OCI-M2 (cell line): ENCODE measurements around the gene CCDC40.

Experiments used
- DNase-seq: peaks from one replicate; lab custom pipeline; 2025; ENCODE audit not compliant: unreplicated experiment; lab: John Stamatoyannopoulos, UW

The CCDC40 gene

DNA sequence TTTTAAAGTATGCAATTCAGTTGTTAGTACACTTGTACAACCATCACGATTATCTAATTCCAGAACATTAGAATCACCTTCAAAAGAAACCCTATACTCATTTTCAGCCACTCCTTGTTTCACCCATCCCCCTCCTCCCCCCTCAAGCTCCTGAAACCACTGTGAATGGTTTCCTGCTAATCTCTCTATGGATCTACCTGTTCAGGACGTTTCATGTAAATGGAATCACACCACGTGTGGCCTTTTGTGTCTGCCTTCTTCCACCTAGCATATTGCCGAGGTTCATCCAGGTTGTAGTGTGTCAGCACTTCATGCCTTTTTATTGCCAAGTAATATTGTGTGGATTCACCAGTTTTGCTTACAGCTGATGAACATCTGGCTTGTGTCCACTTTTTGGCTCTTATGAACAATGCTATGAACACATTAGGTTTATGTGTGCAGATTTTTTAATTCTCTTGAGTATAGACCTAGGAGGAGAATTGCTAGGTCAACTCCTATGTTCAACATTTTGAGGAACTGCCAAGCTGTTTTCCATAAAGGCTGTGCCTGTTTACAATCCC, 92.6 kb downstream of the CCDC40 start:
- no peak for DNase-seq

GRCh38 chr17:80130992-80131391, 94.5 kb downstream of the CCDC40 start:
- no peak for DNase-seq

GRCh38 chr17:80132906-80133625, 96.6 kb downstream of the CCDC40 start:
- no peak for DNase-seq

DNA sequence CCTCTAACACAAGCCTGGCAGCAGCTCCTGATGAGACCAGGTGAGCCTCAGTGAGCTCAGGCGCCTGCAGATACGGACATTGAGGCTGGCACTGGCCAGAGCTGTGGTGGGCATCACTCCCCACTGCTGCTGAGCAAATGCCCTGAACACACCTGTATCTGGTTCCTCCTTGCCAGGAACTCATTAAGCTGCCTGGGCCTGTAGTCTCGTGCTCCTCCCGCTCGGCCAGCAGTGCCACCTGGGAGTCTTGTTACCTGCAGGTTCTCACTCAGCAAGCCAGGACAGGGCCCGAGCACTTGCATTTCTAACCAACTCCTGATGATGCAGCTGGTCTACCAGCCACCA, 97.2 kb downstream of the CCDC40 start:
- no peak for DNase-seq

- DNase-seq = no peak
Observed at GRCh38 chr17:80137131-80137530, 100.7 kb downstream of the CCDC40 start.

DNA sequence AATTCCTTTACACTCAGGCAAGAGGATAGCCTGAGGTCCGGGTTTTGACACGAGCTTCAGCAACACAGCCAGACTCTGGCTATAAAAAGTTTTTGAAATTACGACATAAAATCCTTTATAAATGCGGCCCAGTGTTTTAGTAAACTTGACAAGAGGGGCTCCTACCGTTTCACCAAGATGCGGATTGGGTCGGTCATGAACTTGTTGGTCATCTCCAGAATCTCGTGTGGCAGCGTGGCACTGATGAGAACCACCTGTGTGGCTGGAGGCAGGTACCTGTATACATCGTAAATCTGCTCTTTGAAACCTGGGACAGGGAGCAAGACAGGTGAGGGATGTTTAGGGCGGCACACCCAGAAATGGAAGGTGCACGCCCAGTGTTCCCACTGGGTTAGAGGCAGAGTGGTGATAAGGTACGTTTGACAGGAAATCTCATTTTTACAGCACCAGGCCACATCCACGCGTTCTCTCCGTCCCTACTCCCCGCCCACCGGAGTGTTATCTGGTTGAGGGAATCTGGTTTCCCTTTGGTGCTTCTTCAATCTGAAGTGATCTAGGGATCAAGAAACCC, 102.5 kb downstream of the CCDC40 start:
- DNase-seq = no peak

DNA sequence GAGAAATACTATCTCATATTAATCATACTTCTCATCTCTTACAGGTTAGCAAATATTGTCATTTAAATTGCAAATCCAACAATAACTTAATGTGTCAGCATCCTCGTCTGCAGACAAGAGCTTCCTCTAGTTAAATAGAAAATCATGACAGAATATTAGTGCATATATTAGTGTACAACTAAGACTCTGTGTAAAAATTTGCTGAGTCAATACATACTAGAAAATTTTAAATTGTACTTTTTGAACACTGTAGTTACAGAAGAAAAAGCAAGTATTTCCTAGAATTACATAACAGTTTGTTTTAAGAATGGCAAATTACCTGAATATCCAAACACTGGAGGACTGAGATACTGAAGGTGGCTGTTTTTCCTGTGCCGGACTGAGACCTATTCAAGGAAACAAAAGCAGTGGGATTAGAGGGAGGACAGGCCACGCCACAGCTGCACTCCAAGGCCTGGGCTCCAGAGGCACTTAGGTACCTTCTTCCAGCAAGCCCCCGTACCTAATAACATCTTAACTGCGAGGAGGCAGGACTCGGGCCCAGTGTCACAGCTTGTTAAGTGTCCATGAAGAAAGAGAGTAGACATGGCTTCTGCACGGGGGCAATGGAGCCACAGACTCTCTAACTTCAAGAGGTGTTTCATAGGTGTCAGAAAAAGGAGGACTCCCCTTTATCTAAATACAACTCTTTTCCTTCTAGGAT, 105.2 kb downstream of the CCDC40 start:
- DNase-seq = no peak

GRCh38 chr17:80142929-80143328, 106.5 kb downstream of the CCDC40 start:
- no peak for DNase-seq

- DNase-seq = no peak
Observed at GRCh38 chr17:80145076-80146075, 108.9 kb downstream of the CCDC40 start.

DNA sequence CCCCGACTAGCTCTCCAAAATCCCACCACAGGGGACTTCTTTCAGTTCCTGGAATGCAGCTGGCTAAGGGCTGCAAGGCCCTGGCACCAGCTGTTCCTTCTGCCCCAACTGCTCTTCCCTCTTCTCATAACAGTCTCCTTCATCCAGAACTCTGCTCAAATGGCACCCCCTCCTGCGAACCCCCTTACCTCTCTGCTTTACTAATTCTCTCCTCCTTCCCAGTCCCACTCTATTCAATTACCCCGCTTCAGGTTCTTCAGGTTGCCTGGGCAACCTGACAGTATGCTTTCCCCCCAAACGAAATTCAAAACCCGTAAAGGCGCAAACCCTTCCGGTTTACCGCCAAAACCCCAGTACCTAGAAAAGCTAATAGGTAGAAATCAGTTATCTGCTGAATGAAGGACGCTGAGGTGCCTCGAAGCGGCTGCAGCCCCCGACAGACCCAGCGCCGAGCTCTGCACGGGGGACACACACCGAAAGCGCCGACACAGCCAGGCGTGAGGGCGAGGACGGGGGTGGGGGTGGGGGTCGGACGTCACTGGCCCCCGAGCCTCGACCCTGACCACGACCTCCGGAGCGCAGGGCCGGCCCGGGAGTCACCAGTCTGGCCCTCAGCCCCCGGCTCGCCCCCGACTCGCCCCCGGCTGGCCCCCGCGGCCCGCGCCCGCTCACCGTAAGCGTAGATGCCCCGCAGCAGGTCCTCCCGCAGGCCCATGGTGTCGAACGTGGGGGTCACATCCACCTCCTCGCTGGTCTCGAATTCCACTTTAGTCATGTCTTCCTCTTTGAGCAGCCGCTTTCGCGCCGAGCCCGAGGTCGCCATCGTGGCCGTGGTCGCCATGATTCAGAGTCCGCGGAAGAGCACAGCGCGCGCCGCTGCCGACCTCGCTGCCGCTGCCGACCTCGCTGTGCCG, 109.9 kb downstream of the CCDC40 start:
- no peak for DNase-seq

DNA sequence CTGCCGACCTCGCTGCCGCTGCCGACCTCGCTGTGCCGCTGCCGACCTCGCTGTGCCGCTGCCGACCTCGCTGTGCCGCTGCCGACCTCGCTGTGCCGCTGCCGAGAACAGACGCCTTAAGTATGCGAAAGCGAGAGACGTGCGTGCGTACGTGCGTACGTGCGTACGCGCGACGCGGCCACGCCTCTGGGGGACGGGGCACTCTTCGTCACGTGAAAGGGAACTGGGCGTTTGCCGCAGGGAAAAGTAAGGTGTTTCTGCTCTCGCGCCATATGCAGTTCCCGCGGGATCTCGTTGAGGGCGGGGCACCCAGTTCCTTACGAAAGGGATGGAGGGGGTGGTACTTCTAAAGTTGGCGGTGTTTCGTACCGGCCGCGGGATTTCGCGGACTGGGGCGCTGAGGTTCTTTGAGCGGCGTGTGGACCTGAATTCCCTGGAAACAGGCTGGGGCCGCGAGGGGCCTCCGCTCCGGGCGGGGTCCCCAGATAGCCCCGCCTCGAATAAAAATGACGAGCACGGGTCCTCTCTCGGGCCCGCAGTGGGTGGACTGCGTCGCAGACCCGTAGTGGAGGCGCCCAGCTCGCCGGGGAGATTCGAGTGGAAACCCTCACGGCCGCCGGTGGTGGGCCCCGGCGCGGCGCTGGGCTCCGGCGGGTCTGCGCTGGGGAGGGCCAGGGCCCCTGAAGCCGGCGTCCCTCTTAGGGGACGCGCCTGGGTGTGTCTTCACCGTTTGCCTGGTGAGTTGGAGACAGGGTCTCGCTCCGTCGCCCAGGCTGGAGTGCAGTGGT, 110.8 kb downstream of the CCDC40 start, which contains the start of gene EIF4A3:
EIF4A3 (minus strand) TSS at position 94 of the 788 bp plus-strand sequence. CDS start 167 bp downstream, outside the sequence.
- DNase-seq = peak; percentile 81
